ENCODE data around the gene CCDC14.

The CCDC14 gene

DNA sequence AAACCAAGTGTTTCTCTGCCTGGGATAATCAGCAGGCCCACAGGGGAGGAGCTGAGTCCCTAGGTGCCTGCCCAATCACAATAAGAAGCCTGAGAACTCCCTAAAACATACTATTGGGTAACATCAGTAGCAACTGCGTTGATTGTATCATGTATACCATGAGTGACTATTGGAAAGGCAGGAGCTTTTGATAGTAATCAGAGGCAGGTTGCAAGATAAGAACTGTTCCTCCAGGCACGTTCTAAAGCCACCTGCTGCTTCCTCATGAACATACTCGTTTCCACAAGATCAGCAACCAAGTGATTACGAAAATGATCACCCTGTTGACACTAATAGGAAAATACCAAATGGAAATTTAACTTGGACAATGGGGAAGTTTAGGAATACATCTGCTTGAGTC lies 83.6 kb downstream of the CCDC14 start:
- TF ChIP-seq, protein P1, sequence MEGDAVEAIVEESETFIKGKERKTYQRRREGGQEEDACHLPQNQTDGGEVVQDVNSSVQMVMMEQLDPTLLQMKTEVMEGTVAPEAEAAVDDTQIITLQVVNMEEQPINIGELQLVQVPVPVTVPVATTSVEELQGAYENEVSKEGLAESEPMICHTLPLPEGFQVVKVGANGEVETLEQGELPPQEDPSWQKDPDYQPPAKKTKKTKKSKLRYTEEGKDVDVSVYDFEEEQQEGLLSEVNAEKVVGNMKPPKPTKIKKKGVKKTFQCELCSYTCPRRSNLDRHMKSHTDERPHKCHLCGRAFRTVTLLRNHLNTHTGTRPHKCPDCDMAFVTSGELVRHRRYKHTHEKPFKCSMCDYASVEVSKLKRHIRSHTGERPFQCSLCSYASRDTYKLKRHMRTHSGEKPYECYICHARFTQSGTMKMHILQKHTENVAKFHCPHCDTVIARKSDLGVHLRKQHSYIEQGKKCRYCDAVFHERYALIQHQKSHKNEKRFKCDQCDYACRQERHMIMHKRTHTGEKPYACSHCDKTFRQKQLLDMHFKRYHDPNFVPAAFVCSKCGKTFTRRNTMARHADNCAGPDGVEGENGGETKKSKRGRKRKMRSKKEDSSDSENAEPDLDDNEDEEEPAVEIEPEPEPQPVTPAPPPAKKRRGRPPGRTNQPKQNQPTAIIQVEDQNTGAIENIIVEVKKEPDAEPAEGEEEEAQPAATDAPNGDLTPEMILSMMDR (IDR thresholded peaks at IDR 0.05; ENCODE audit: extremely low read depth, missing control alignments) = no peak
- DNase-seq (ENCODE audit: low spot score) = no peak

DNA sequence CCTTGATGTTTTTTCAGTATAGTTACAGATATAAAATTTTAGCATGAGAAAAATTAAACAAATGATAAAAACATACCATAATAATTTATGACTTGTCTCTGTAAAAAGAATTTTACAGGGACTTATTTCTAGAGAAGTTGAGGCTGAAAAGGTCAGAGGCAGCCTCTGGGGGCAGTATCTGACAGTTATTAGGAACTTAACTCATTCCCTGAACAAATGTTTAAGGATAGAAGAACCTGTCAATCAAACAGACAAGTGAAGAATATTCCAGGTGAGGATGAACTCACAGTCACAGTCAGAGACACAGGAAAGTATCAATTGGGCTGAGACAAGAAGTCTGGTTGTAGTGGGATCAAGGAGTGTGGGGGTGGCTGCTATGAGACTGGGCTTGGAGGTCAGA lies 84.2 kb downstream of the CCDC14 start:
- TF ChIP-seq, protein P1 (IDR thresholded peaks at IDR 0.05; ENCODE audit: extremely low read depth, missing control alignments) = no peak
- no peak for DNase-seq (ENCODE audit: low spot score)

DNA sequence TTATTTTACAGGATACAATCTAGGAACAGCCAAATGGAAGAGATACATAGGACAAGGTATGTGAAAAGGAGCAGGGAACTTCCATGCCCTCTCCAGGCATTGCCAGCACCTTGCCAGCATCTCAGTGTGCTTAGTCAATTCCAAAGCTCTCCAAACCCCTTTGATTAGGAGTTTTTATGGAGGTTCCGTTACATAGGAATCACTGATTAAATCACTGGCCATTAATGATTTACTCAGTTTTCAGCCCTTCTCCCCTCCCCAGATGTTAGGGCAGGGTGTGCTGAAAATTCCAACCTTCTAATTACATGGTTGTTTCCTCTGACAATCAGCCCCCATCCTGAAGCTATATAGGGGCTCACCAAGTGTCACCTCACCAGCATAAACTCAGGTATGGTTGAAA lies 88.4 kb downstream of the CCDC14 start:
- TF ChIP-seq, protein P1 (IDR thresholded peaks at IDR 0.05; ENCODE audit: extremely low read depth, missing control alignments) = no peak
- no peak for DNase-seq (ENCODE audit: low spot score)

DNA sequence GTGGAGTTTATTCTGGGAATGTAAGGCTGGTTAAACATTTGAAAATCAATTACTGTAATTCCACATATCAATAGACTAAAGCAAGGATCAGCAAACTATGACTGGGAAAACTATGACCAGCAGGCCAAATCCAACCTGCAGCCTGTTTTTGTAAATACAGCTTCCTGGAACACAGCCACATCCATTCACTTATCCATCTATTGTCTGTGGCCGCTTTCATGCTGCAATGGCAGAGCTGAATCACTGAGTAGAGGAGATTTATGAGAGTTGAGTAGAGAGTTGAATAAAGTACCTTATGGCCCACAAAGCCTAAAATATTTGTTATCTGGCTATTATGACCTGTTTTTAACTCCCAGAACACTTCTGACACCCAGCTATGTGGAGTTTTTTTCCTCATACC lies 89.1 kb downstream of the CCDC14 start:
- DNase-seq (ENCODE audit: low spot score) = no peak
- TF ChIP-seq, protein P1 (IDR thresholded peaks at IDR 0.05; ENCODE audit: extremely low read depth, missing control alignments) = no peak

DNA sequence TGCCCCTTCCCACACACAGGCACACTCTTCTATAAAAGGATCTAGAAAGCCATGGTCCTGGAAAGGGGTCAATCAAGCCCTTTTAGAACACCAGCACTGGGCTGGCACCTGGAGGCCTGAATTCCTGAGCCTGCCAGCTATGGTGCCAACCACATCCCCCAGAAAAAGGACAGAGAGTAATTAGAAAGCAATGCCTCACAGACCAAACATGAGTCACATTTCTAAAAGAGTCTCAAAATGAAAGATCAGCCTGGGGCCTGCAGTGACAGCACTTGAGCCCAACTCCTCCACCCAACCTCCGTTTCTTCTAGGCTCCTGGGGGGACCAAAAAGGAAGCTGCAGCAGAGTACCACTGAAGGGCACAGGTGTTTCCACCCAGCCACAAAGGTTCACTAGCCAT lies 91.0 kb downstream of the CCDC14 start:
- DNase-seq (ENCODE audit: low spot score) = no peak
- TF ChIP-seq, protein P1 (IDR thresholded peaks at IDR 0.05; ENCODE audit: extremely low read depth, missing control alignments) = no peak

DNA sequence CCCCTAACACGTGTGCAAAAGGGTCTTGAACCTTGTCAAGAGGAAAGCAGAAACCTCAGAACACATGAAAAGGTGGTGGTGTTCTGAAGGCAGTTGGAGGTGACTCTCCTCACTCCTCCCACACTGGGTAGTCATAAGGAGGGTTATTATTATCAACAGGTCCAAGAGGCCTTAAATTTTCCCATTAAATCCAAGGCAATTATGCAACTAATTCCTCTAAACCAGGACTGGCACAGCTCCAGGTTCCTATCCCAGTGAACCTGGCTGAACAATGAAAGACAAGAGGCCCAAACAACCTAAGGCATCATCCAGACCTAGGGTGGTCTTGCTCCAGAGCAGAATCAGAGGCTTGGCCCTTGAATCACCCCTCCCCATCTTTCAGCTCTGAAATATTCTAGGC lies 91.9 kb downstream of the CCDC14 start:
- TF ChIP-seq, protein P1 (IDR thresholded peaks at IDR 0.05; ENCODE audit: extremely low read depth, missing control alignments) = no peak
- no peak for DNase-seq (ENCODE audit: low spot score)

DNA sequence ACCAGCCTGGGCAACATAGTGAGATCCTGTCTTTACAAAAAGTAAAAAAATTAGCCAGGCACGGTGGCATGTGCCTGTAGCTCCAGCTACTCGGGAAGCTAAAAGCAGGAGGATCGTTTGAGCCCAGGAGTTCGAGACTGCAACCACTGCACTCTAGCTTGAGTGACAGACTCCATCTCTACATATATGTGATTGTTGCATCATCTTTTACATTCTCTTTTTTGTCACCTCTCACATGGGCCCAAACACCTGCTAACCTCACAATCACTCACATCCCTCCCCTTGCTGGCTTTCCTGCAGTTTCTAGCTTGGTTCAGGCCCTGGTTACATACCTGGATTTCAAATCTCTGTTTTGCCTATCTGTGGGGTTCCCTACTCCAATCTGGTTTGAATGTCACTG lies 96.3 kb downstream of the CCDC14 start:
- no peak for DNase-seq (ENCODE audit: low spot score)
- TF ChIP-seq, protein P1 (IDR thresholded peaks at IDR 0.05; ENCODE audit: extremely low read depth, missing control alignments) = no peak

Measured in GM20000 (cell line).